ENCODE results near the gene SERPINA3.
"Not testable (repeated sequence)": the region's sequence is repeated elsewhere in the genome, so short reads cannot be mapped to it uniquely, and the experiment has no call there.

GRCh38 chr14:94608966-94609365, 3.2 kb upstream of the SERPINA3 start:
- not testable (repeated sequence) for TF ChIP-seq POLR2A, CTCF, EP300 (IDR thresholded peaks at IDR 0.05)

Data from ovary (tissue), 3 donors.